NB4 (cell line): ENCODE data around the gene FBXL13.

ENCODE experiments used
- DNase-seq: peaks from one replicate; pipeline ENCODE4 v3.0.0; 2010; ENCODE audit warnings: low read depth
- H3K4me3 ChIP-seq: one replicate; pipeline ENCODE4 v1.5.1; 2011; ENCODE audit warnings: mild to moderate bottlenecking, low read depth, low read length, moderate library complexity
- MYC ChIP-seq: IDR thresholded peaks from 2 replicates; pipeline ENCODE4 v1.6.1; 2011; ENCODE audit warnings: low read depth, low read length
- POLR2A ChIP-seq: IDR thresholded peaks from 2 replicates; pipeline ENCODE4 v1.6.1; 2011; ENCODE audit warnings: mild to moderate bottlenecking; ENCODE audit not compliant: insufficient read length; ENCODE audit errors: extremely low read depth
- TF ChIP-seq, protein P1 (sequence below): IDR thresholded peaks from one replicate; pipeline ENCODE4 v1.5.1; 2012; ENCODE audit warnings: low read depth, low read length
- TF ChIP-seq, protein P2 (sequence below): IDR thresholded peaks from 2 replicates; pipeline ENCODE4 v1.6.1; 2011; ENCODE audit warnings: low read depth, low read length

FBXL13 gene

DNA sequence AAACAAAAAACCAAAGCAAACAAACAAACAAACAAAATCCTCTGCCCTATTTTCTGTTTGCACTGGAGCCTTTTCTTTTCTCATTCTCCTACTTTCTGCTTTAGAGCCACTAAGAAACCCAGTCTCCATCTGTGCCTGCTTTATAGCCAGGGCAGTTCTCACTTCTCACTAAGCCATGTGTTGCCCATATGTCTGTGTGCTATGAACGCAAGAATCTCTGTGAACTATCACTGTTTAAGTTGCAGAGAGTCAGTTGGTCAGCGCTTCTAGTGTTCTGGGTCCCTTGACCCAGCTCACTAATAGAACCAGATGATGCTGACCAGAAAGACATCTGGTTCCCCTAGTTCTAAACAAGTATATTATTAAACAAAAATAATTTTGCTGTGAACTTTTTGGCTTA, 244.4 kb downstream of the FBXL13 start:
- TF ChIP-seq, protein P1, sequence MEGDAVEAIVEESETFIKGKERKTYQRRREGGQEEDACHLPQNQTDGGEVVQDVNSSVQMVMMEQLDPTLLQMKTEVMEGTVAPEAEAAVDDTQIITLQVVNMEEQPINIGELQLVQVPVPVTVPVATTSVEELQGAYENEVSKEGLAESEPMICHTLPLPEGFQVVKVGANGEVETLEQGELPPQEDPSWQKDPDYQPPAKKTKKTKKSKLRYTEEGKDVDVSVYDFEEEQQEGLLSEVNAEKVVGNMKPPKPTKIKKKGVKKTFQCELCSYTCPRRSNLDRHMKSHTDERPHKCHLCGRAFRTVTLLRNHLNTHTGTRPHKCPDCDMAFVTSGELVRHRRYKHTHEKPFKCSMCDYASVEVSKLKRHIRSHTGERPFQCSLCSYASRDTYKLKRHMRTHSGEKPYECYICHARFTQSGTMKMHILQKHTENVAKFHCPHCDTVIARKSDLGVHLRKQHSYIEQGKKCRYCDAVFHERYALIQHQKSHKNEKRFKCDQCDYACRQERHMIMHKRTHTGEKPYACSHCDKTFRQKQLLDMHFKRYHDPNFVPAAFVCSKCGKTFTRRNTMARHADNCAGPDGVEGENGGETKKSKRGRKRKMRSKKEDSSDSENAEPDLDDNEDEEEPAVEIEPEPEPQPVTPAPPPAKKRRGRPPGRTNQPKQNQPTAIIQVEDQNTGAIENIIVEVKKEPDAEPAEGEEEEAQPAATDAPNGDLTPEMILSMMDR: no peak
- TF ChIP-seq POLR2A (no peak), MYC (no peak)
- TF ChIP-seq, protein P2, sequence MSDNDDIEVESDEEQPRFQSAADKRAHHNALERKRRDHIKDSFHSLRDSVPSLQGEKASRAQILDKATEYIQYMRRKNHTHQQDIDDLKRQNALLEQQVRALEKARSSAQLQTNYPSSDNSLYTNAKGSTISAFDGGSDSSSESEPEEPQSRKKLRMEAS: no peak
- no peak overlapping the region for H3K4me3 ChIP-seq
- no peak for DNase-seq

DNA sequence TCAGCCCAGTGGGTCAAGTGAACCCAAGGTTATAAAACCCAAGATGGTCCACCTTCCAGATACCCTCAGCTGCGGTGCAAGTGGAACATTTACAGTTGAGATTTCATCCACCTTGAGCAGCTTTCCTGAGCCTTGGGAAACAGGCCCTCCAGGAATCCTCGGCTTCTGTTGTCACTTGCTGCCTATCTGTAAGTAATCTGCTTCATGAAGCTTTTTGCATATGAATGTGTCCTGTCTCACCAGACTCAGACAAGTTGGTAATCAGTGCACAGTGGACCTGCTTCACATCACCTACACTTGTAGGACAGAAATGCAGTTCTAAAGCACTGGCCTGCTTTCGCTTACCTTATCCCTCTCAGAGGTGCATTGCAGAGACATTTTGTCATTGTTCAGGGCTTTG, 245.5 kb downstream of the FBXL13 start:
- TF ChIP-seq, protein P2: no peak
- TF ChIP-seq, protein P1: no peak
- TF ChIP-seq MYC: no peak
- TF ChIP-seq POLR2A: no peak
- no peak for DNase-seq

DNA sequence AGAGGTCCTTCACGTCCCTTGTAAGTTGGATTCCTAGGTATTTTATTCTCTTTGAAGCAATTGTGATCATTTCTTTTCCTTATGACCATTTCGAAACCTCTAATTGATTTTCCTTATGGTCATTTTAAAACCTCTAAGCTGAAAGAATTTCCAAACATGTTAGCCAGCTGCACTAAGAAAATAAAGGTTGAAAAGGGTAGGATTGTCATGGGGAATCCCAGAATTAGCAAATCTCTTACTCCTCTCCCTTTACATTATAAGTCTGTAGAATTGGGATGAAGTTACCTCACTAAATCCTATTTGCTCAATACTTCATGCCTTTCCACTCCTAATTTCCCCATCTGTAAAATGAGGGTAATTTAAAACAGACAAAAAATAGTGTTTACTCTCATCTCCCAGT, 246.3 kb downstream of the FBXL13 start:
- no peak for DNase-seq
- TF ChIP-seq, protein P2: no peak
- TF ChIP-seq, protein P1: no peak
- TF ChIP-seq MYC (no peak), POLR2A (no peak)
- H3K4me3 ChIP-seq: no peak overlapping the region

More for the DNA sequence above, 245.5 kb downstream of the FBXL13 start:
- no peak overlapping the region for H3K4me3 ChIP-seq

DNA sequence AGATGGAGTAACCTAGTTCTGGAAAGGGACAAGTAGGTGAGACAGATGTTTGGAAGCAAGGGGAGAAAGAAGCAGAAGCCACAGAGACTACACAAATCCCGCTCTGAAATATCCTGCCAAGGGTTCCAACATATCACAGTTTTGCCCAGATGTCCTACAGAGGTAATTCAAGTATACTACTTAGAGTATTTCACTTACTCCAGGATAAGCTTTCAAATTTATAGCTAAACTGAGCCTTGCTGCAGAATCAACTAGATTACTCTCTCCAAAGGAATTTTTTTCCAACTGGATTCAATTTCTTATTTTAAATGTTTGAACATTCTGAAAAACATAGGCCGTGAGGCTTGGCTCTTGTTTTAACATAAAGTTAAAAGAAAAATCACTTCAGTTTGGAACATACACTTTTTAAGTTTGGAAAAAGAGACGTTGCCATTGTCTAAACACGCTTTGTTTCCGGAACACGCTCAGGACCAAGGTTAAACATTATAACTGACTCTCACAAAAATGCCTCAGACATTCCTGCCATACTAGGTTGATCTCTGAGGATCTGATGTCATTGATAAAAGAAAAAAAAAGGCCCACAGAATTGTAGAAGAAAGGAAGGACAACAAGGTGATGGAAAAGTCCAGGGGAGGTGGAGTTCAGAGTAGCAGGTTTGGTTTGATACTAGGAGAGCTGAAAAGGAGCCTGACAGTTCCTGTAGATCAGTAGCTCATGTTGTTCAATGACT, 251.0 kb downstream of the FBXL13 start:
- TF ChIP-seq POLR2A (no peak), MYC (no peak)
- TF ChIP-seq, protein P2: no peak
- TF ChIP-seq, protein P1: no peak
- no peak overlapping the region for H3K4me3 ChIP-seq
- no peak for DNase-seq

DNA sequence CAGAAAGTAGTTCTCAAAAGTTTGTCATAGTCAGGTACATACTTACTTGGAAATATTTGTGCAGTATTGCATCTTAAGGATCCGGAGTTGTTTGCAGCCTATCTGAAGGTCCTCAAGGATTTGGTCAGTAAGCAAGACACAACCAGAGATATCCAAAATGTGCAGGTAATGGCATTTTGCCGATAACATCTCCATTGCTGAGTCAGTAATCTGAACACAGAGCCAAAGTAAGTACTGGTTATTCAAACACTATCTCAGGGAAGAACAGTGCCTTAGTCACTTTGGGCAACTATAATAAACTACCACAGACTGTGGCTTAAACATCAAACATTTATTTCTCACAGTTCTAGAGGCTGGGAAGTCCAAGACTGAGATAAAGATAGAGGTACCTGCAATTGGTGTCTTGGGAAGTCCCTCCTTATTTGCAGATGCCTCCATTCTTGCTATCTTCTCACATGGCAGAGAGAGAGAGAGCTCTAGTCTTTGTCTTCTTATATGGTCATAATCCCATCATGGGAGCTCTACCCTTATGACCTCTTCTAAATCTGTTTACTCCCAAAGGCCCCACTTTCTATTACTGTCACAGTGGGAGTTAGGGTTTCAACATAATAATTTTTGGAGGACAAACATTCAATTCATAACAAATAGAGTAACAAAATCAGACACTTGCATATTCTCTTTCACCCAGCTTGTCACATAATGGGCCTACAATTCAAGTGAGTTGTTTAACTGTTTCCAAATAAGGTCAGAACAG, 252.4 kb downstream of the FBXL13 start:
- no peak overlapping the region for H3K4me3 ChIP-seq
- DNase-seq: no peak
- TF ChIP-seq, protein P2: no peak
- TF ChIP-seq, protein P1: no peak
- TF ChIP-seq MYC (no peak), POLR2A (no peak)
